ENCODE results near the gene SHISA6.

SHISA6 gene

GRCh38 chr17:11601661-11602060 is 360.6 kb downstream of the SHISA6 start:
- no peak for DNase-seq

- peak; percentile 1 for DNase-seq
These were observed 367.4 kb downstream of the SHISA6 start for GRCh38 chr17:11608396-11608795.

- DNase-seq: no peak
These were observed 370.1 kb downstream of the SHISA6 start for GRCh38 chr17:11610999-11611566.

DNA sequence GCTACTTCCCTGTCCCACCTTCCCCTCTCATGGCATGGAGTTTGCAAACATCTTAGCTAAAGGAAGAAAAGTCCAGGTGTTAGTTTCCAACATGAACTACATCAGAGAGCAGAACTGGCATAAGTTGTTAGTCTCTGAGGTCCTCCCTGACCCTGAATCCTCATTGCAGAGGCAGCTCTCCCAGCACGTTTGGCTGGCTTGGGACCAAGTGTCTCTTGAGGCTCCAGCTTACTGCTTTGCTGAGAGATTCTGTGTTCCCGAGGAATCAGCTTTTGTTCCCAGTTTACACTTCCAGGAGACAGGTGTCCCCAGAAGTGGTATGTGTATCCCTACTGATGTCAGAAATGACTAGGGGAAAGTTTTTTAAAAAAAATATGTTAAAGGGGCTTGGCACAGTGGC is 371.9 kb downstream of the SHISA6 start:
- DNase-seq: no peak

Data from DMS153 (cell line).